Stromal cell of bone marrow (primary cell): Measurements from ENCODE around the gene CBFA2T2.
A peak's percentile ranks its signal among the peaks of the same experiment; 100 is the strongest.
"Not testable (repeated sequence)": the region's sequence is repeated elsewhere in the genome, so short reads cannot be mapped to it uniquely, and the experiment has no call there.

ENCODE experiments used
- DNase-seq: peaks from one replicate; pipeline ENCODE4 v3.0.0-alpha.2; 2012; ENCODE audit warnings: low read depth

The CBFA2T2 gene

DNA sequence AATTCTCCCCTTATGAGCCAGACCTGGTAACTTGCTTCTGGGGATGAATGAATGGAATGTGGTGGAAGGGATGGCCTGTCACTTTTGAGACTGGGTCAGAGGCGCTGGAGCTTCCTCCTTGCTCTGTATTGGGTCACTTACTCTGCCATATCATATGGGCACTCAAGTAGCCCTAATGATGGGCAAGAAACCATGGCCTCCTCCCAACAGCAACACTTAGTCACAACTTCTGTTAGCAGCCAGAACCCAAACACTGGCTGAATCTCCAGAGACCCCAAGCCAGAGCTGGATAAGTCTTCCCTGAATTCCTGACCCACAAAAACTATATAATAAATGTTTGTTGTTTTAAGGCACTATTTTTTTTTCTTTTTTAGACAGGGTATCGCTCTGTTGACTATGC lies 190.8 kb downstream of the CBFA2T2 start:
- DNase-seq = peak; percentile 82

DNA sequence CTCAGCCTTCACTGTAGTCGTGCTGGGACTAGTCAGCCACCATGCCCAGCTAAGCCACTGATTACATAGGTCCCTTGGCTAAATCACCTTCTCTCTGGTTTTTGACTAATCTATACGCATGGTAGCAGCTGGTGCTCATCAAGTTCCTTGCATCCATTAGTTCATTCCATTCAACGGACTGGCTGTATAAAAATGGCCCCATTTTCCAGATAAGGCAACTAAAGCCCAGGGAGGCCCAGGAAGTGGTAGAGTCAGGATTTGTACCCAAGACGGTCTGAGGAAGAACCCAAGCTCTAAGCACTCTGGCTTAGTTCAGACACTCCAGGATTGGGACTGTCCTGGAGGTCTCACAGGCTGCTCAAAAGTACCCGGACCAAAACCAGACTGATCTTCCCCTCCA lies 191.4 kb downstream of the CBFA2T2 start:
- no peak for DNase-seq

DNA sequence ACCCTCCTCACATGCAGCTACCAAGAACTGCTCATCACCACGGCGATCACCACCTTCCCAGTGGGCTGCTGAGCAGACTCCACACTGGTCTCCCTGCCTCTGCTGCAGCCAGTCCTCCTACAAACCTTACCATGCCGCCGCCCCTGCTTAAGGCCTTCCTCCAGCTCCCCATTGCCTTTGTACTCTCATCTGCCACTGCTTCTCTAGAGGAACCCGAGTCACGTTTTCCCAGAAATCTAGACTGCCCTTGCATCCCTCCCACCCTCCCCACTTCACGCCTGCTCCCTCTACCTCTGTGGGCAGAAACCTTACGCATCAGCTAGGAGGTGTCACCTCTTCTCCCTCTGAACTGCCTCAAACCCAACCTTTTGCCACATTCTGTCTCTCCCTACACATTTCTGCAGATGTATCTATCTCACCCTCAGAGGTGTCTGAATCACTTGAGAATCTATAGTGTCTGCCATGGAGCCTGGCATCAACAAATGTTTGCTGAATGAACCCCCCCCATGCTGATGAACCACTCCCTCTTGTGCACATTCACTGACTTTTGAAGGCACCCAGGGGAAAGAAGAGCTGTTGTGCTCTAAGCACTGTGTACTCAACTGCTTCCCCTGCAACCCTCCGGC lies 191.9 kb downstream of the CBFA2T2 start:
- DNase-seq = no peak

DNA sequence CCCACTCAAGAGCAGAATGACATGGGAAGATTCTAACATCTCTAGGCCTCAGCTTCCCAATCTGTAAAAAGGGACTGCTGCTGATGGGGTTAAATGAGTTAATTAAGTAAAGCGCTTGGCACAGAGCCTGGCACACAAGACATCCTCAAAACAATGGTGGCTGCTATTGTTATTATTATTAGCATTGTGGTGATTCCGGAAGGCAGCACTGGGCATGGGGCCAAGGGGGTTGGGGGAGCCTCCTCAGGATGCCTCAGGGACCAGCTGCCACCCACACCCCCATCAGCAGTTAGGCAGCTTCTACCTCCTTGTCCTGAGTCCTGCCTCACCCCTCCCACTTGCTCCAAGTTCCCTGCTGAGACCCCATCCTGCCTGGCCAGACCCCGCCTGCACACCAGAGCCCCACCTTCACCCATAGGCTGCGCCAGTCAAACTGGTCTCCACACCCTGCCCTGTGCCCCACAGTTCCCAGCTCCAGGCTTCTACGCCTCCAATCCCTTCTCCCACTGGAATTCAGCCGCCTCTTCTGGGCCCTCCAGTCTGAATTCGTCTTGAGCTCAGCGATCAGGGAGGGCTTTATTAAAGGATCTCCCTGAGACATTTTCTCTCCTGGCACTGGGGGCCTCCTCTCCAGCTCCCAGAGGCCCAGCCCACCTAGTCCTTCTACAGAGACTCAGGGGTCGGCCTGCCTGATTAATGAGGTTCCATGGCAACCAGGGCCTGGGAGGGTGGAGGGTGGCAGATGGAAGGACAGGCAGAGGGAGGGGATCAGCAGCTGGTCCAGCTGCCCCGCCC lies 194.8 kb downstream of the CBFA2T2 start:
- DNase-seq = no peak

DNA sequence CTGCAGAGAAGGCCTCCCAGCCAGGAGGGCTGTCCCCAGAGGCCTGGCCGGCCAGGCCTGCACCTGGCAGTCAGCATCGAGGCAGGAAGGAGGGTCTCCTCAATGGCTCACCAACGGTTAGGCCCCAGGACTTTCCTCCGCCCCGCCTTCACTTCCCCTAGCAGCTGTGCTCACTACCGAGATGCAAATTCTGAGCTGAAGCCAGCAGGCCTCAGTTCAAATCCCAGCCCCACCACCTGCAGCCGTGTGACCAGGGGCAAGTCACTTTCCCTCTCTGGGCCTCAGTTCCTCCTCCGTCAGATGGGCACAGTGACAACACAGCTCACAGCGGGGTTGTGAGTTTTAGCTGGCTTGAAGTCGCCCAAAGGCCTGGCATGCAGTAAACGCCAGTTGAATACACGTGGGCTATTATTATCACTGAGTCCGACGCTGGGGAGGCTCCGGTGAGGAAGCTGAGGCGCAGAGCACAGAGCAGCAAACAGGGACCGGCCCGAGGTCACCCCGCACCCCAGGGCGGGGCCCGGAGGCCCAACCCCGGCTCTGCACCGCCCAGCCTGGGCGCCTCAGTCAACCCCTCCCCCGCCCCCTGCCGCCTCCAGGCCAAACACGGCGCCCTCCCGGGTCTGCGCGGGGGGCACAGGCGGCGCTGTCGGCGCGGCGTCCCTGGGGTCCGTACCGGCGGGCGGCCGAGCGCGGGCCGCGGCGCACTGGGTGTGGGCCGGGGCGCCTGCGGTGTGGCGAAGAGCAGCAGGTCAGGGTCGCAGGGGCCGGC lies 195.6 kb downstream of the CBFA2T2 start:
- DNase-seq = no peak

DNA sequence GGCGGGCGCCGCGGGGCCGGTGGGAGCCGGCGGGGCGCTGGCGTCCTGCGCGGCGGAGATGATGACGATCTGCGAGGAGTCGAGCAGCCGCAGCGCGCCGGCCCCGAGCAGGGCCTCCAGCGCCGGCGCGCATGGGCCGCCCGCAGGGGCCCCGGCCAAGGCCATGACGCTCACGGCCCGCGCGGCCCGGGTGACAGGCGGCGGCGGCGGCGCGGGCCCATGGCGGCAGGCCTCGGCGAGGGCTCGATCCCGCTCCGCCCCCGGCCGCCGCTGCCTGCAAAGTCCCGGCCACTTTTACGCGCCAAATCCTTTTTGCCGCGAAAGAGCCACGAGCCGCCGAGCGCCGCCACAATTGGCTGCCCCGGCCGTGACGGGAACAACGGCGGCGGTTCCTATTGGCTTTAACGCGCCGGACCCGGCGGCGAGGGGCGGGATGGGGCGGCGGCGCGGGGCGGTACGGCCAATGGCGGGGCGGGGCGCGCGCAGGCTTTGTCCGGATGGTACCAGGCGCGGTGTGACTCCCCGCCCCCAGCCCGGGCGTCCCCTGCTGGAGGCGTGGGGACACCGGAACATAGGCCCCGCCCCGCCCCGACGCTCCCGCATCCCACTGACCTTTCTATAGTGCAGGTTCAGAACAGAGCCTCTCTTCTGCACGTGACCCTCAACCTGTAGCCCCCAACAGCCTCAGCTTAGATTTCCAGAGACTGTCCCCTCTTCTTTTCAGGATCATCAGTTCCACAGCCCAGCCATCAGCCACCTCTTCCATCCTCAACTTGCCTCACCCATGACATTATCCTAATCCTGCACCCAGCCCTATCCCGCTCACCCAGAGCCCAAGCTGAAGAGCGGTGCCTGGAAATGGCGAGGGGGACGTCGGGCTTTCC lies 196.4 kb downstream of the CBFA2T2 start, which contains the start of gene E2F1:
E2F1 (minus strand) TSS at position 286 of the 884 bp plus-strand sequence; CDS start at position 165, 121 bp downstream.
- DNase-seq = peak; percentile 88

DNA sequence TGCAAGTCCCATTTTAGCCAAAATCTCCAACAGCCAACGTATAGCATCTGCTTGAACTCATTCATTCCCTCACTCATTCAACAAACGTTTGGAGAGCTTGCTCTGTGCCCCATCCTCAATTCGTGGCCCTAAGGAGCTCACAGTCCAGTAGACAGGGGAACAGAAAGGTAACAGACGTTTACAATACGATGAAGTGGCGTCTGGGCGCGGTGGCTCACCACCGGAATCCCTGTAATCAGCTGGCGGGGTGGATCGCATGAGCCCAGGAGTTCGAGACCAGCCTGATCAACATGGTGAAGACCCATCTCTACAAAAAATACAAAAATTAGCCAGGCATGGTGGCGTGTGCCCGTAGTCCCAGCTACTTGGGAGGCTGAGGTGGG lies 197.1 kb downstream of the CBFA2T2 start:
- DNase-seq = no peak

DNA sequence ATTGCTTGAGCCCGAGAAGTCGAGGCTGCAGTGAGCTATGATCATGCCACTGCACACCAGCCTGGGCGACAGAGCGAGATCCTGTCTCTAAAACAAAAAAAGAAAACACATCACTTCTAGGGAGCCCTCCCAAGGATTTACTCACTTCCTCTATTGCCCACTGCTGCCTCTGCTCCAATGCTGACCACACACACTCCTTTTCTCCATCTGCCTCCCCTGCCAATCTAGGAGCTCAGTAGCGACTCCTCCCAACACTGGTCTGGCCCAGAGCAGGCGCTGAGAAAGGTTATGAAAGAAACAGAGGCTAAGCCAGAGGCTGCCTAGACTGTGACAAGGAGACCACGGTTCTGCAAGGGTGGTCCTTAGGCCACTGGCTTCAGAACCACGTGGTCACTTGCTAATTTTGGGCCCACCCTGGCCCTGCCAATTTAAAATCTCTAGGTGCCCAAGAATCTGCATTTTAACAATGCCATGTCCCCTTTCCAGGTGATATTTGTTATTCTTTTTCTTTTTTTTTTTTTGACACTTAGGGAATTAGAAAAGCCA lies 197.5 kb downstream of the CBFA2T2 start:
- no peak for DNase-seq

DNA sequence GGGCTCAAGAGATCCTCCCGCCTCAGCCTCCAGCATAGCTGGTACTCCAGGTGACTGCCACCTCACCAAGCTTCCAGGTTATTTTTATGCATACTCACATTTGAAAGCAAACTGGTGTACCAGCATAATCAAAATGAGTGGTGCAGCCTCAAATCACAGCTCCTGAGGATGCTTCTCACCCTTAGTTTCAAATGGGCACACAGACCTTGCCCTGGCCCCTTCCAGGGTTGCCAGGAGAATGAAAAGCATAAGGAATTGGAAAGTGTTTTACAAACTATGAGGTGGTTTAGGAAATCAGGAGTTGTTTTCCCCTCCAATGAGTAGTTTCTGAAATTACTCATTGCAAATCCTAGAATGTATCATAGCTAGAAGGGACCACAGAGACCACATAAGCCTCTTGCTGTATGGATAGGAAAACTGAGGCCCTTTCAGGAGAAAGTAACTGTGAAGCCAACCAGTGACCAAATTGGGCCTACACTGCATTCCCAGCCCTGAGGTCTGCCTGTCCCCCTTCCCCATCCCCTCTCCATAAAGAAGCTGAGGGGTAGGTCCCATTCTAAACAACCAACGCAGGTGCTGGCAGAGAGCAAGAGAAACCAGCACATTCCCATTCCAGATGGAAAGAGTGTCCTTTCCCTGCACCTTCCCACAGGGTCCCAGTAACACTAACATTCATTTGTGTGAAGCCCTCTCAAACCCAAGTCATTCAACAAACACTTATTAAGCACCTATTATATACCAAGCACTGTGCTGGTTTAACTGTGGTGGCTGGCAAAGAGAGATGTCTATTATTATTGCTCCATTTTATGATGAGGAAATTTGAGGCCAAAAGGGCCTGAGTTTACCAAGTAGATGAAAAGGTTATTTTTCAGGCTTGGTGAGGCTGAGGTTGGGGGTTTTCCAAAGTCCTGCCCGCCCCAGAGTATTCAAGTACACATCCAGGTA lies 198.4 kb downstream of the CBFA2T2 start:
- DNase-seq = no peak

DNA sequence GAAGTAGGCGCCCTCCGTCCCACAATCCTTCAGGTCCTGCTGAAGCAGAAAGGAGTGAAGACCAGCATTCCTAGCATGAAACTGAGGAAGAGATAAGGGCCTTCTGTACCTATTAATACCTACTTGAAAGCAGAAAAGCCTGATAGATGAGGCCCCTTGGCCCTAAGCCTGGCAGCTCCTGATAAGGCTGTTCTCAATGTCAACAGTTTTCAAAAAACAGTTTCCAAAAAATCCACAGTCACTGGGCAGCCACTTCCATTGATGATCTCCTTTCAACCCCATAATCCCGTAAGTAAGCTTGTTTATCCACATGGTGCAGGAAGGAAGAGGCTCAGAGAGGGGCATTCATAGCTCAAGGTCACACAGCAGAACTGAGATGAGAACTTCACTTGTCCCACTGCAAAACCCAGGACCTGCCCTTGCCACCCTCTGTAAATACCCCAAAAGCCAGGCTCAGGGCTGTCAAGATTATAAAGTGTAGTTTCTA lies 199.1 kb downstream of the CBFA2T2 start:
- DNase-seq = no peak

DNA sequence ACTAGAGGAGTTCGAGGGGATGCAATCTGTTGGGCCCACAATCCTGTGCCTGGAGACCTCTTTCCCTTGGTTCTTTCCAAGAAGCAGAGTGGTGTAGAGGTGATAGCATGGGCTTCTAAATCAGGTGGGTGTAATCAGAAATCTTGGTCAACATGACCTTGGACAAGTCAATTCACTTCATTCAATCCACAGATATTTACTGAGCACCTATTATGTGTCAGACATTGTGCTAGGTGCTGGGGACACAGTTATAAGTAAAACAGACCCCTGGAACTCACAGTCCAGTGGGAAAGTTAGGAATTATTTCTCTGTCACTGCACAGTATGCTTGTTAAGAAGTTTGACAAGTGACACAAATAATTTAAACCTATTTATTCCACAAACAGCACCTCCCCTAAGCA lies 199.6 kb downstream of the CBFA2T2 start:
- DNase-seq = no peak

DNA sequence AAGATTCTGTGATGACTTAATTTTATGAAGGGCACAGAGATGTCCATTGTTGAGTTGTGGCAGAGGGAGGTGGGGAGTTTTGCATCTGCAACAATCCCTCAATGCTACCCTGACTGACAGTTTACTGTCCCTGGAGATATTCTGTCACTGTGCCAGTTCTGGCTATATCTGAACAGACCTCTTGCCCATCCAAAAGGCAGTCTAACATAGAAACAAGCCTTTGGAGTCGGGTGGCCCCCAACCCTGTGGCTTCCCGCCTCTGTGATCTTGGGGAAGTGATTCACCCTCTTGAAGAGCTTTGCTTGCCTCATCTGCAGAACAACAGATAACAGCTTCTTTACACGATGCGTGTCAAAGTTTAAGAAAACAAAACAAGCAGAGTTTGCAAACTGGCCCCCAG lies 200.1 kb downstream of the CBFA2T2 start:
- DNase-seq = no peak

DNA sequence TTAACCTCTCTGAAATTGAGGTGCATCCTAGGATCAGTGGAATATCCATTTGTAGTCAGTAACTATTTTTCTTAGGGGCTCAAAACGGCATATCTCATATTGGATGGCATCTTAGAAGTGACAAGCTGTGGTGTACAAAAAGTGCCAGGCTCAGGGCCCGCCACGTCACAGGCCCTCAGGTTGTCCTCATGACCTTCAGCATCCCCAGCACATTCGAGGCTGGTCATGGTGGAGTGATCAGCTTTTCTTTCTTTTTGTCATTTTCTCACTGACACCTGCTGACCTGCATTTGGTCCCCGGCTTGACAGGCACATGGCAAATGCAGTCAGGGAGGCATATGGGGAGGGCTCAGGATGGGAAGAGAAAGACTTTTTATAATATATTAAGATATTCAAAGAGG lies 203.4 kb downstream of the CBFA2T2 start:
- DNase-seq = no peak

DNA sequence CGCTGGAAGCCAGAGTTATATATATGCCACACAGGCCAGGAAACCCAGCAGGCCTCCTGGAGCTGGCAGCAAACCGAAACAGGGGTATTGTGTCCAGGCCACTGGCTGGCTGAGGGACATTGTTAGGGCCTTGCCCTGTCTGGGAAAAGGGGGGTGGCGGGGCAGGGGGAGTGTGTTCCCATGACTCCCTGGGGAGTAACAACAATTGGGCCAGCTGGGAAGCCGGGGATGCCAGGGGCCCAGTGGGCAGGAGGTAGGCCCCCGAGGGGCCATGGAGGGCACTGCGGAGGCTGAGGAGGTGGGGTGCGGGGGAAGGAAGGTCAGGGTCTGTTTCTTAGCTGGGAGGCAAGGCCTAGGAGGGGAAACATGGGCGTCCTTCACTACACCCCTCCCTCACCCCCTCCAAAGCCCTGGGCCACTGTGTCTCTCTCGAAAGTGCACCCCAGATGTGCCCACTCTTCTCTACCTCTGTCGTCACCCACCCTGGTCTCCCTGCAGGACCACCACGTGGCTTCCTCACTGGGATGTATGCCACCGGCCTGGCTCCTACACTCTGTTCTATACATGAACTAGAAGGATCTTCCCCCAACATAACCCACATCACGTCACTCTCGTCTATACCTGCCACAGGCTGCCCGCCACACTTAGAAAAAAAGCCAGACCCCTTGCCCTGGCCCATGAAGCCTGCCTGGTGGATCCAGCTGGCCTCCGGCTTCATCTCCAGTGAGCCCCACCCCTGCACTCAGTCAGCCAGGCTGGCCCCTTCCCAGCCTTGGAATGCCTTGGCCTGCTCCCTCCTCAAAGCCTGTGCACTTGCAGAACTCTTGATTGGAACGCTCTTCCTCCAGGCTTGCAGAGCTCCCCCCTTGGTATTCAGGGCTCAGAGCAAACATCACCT lies 204.1 kb downstream of the CBFA2T2 start:
- DNase-seq = no peak

DNA sequence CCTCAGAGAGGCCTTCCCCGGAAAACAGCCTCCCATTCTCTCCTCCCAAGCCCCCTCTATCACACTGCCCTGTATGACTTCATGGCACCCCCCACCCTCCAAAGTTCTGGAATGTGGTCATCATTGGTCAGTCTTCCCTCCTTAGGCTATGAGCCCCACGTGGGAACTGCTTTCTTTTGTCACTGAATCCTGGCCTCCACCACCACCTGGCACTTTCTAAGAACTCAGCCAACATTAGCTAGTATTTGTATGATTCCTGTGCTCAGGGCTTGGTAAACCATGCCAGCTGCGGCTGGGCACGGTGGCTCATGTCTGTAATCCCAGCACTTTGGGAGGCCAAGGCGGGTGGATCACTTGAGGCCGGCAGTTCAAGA lies 204.7 kb downstream of the CBFA2T2 start:
- DNase-seq = no peak

DNA sequence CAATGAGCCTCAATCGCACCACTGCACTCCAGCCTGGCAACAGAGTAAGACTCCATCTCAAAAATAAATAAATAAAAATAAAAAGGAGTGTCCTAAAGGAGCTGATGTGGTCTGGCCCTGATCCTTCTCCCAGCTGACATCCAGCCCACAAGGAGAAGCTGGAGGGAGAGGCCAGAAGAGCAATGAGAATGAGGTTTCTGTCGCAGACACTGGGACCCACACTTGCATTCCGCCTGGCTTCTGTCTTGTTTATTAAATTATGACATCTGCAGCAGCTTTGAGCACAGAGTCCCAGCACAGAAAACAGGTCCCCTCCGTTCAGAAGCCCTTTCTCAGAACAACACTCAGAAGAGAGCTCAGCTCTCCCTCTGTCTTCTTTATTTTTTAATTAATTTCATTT lies 206.6 kb downstream of the CBFA2T2 start:
- DNase-seq = no peak

DNA sequence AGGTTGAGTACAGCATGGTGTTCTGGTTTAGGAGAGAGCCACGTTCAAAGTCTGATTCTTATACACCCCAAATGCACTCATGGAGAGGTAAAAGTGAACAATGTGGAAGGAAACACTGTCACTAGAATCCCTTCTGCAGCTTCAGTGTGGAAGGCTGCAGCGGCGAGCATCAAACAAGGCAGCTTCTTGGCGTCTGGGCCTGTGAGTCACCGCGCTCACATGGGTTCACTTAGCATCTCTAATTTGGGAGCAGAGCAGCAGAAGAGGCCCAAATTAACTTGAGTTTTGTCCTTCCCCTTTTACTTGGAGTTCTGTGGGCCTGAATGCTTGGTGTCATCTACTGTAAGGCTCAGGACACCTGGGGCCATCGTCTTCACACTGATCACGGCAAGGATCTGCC lies 207.2 kb downstream of the CBFA2T2 start:
- DNase-seq = no peak

DNA sequence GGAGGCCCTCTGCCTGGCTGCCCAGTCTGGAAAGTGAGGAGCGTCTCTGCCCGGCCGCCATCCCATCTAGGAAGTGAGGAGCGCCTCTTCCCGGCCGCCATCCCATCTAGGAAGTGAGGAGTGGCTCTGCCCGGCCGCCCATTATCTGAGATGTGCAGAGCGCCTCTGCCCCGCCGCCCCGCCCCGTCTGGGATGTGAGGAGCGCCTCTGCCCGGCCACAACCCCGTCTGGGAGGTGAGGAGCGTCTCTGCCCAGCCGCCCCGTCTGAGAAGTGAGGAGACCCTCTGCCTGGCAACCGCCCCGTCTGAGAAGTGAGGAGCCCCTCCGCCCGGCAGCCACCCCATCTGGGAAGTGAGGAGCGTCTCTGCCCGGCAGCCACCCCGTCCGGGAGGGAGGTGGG lies 209.1 kb downstream of the CBFA2T2 start:
- not testable (repeated sequence) for DNase-seq
